ENCODE results near the gene KLHL8. TPM values are rescaled to one million over a fixed set of nuclear protein-coding genes. Genes with fewer than 3 reads are reported as not detected.
A peak's percentile ranks its signal among the peaks of the same experiment; 100 is the strongest.

The KLHL8 gene
- total RNA-seq (2014; rRNA removed; shearing (Covaris generic); ENCODE audit: low replicate concordance): 8.7 and 9.4 TPM in 2 replicates

DNA sequence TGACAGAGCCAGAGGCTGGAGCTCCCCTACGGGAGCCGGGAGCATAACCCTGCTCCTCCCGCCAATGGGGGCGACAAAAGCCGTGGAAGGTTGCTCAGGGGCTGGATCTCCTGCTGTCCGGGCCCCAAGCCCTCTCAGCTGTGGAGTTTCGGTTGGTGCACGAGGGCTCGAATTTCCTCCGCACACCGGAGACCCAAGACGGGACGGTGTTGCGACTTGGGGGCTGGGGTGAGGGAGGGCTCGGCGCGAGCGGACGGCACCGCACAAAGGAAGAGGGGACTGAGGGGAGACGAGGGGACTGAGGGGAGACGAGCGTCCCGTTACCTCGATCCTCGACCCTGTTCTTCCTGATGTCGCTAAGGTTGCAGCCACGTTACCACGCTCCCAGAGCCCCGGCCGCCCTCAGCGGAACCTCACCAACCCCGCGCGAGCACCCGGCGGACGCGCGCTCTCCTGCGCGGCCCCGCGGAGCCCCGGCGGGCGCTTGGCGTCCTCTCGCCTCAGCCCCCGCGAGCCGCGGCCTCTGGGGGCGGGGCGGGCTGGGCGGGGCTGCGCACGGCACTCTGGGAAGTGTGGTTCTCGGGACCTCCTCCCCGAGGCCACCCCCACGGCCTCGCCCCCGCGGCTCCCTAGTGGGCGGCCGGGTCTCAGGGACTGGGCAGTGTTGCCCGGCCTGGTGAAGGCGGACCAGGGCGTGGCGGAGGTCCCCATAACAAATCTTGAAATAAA, at the start of gene KLHL8:
KLHL8 (minus strand) TSS at position 525 of the 729 bp plus-strand sequence. CDS start 25,079 bp downstream, outside the sequence.
- in situ Hi-C loops (cut with HindIII; ENCODE audit: low pct_unique_long_range_greater_than_20kb, low sequenced_read_pairs): no loop called here
- DNase-seq (ENCODE audit: low read depth): peak; percentile 78

DNA sequence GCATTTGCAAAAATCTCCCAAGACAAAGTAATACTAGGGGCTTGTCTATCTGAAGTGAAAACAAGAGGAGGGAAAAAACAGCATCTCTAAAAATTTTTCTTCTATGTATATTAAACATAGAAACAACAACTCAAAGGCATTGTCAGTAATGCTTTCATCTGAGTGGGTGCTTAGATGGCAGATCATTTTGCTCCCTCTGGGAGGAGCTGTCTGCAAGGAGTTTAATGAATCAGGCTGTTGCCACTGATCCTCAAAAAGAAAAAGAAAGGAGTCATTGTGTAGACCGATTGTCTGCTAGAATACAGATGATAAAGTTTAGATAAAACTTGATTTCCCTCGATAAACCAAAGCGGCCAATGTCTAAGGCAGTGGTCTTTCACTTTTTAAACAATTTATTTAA, 49.7 kb upstream of the KLHL8 start:
- peak; percentile 14 for DNase-seq (ENCODE audit: low read depth)
- in situ Hi-C loops (cut with HindIII; ENCODE audit: low pct_unique_long_range_greater_than_20kb, low sequenced_read_pairs): no loop called here

DNA sequence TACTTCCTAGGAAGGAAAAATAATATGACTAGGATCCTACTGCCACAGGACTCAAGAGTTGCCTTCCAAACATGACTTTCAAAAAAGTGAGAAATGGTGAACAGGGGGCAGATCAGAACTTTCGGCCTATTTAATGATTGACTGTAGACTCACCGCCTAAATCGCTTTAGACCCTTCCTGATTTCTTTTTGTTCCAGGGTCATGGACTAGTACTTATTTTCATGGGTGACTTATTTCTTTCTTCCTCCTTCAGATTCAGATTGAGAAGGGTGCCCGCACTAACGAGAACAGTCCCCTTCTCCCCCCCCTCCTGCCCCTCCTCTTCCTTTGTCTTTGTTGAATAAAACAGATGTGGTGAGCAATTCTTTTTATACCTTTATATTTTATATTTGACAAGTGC, 48.0 kb upstream of the KLHL8 start:
- in situ Hi-C loops (cut with HindIII; ENCODE audit: low pct_unique_long_range_greater_than_20kb, low sequenced_read_pairs): no loop called here

DNA sequence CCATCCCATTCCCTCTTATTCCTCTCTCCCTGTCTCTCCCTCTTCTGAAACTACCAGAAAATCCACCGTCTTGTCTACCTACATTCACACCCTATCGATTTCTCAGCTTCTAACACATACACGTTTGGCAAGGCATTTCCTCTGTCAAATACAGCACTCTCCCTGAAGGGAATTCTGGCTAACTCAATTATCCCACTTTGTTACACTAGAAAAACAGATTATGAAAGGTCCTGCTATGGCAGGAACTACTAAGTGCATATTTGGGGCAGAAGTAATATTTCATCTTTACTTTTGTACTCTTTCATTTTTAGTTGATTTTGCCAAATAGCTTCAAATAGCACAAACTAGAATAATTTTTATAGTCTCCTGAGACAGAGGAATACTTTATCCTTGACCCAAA, 46.6 kb upstream of the KLHL8 start:
- DNase-seq (ENCODE audit: low read depth): no peak
- in situ Hi-C loops (cut with HindIII; ENCODE audit: low pct_unique_long_range_greater_than_20kb, low sequenced_read_pairs): no loop called here

More for the DNA sequence above, 48.0 kb upstream of the KLHL8 start:
- DNase-seq (ENCODE audit: low read depth): peak; percentile 41

DNA sequence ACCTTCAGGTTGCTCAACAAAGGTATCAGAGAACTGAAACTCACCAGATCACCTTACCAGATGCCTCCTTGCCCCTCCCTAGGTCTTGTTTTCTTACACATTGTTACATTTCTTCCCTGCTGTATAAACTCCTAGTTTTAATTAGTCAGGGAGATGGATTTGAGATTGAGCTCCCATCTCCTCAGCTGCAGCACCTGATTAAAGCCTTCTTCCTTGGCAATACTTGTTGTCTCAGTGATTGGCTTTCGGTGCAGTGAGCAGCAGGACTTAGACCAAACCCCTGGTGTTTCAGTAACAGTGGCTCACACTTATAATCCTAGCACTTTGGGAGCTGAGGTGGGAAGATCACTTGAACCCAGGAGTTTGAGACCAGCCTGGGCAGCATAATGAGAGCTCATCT, 42.5 kb upstream of the KLHL8 start:
- in situ Hi-C loops (cut with HindIII; ENCODE audit: low pct_unique_long_range_greater_than_20kb, low sequenced_read_pairs): no loop called here
- no peak for DNase-seq (ENCODE audit: low read depth)

DNA sequence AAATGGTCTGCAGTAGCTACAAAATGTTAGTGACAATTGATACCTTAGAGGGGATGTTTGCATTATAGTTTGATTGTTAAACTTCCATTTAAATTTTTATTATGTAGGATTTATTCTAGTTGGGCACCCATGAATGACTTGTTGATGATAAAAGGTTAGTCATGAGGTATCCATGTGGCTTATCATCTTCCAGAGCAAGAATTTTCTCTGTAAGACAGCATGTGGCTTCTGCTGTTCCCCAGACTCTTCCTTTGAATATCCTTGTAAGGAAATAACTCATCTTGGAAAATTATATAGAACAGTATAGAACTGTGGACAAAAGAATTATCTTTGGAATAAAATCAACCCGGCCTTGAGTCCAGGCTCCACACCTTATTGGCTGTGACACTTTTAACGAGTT, 40.1 kb upstream of the KLHL8 start:
- no peak for DNase-seq (ENCODE audit: low read depth)
- in situ Hi-C loops (cut with HindIII; ENCODE audit: low pct_unique_long_range_greater_than_20kb, low sequenced_read_pairs): no loop called here

DNA sequence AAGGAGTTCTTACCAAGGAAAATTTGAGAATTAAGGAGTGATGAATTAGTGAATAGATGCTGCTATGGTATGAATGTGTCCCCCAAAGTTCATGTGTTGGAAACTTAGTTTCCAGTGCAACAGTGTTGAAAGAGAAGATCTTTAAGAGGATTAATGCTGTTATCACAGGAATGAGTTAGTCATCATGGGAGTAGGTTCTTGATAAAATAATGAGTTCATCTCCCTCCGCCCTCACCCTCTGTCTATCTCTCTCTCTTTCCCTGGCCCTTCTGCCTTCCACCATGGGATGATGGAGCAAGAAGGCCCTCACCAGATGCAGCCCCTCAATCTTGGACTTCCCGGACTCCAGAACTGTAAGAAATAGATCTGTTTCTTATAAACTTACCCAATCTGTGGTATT, 38.3 kb upstream of the KLHL8 start:
- no peak for DNase-seq (ENCODE audit: low read depth)
- in situ Hi-C loops (cut with HindIII; ENCODE audit: low pct_unique_long_range_greater_than_20kb, low sequenced_read_pairs): no loop called here

DNA sequence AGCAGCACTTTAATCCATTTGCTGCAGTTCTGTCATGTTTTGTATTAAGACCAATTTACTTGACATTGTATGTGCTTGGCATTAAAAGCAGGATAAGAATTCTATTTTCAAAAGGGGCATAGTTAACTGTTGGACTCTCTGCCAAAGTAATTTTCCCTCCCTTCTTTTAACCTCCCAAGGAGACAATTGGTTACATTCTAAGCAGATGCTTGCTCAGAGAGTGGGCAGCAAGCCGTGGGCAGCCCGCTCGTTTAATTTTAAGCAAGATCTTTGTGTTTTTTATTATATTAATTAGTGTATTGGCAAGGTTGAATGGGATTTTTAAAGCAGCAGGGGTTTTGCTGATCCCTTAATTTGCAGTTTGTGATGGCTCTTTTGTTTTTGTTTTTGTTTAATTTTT, 37.1 kb upstream of the KLHL8 start:
- DNase-seq (ENCODE audit: low read depth): no peak
- in situ Hi-C loops (cut with HindIII; ENCODE audit: low pct_unique_long_range_greater_than_20kb, low sequenced_read_pairs): no loop called here

DNA sequence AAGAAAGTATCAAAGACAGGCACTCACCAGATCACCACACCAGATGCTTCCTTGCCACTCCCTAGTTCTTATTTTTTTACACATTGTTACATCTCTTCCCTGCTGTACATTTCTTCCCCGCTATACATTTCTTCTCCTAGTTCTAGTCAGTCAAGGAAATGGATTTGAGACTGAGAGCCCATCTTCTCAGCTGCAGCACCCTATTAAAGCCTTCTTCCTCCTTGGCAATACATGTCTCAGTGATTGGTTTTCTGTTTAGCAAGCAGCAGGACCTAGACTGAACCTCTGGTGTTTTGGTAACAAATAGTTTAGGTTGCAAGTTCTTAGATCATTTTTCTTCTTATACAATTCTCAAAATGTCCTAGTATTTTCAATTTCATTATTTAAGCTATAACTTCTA, 35.3 kb upstream of the KLHL8 start:
- in situ Hi-C loops (cut with HindIII; ENCODE audit: low pct_unique_long_range_greater_than_20kb, low sequenced_read_pairs): no loop called here
- no peak for DNase-seq (ENCODE audit: low read depth)

DNA sequence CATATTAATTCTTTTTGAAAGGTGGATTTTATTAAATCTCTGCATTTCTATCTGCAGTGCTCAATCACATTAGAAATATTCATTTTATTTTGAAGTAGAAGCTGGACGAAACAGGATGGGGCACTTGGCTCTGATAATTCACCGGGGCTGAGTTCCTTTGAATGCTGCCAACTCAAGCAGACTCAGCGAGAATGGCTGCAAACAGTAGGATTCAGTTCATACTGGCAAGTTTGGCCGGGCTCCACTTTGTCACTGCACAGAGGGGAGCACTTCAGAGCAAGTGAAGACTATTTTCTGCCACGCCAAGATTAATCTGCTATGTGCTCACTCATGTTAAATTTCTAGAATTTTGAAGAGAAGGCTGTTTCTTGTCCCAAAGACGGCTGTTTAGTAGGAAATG, 30.7 kb upstream of the KLHL8 start:
- DNase-seq (ENCODE audit: low read depth): no peak
- in situ Hi-C loops (cut with HindIII; ENCODE audit: low pct_unique_long_range_greater_than_20kb, low sequenced_read_pairs): no loop called here

DNA sequence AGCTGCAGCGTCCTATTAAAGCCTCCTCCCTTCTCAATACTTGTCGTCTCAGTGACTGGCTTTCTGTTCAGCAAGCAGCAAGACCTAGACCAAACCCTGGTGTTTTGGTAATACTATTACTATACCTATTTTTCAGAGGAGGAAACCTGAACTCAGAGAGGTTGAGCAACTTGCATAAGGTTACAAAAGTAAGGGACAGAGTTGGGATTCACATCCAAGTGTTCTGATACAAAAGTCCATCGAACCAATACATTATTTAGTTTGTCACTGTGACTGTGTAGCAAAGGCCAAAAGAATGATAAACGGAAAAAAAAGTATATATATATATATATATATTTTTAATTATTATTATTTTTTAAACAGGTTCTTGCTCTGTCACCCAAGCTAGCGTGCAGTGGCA, 29.9 kb upstream of the KLHL8 start:
- in situ Hi-C loops (cut with HindIII; ENCODE audit: low pct_unique_long_range_greater_than_20kb, low sequenced_read_pairs): no loop called here
- no peak for DNase-seq (ENCODE audit: low read depth)

DNA sequence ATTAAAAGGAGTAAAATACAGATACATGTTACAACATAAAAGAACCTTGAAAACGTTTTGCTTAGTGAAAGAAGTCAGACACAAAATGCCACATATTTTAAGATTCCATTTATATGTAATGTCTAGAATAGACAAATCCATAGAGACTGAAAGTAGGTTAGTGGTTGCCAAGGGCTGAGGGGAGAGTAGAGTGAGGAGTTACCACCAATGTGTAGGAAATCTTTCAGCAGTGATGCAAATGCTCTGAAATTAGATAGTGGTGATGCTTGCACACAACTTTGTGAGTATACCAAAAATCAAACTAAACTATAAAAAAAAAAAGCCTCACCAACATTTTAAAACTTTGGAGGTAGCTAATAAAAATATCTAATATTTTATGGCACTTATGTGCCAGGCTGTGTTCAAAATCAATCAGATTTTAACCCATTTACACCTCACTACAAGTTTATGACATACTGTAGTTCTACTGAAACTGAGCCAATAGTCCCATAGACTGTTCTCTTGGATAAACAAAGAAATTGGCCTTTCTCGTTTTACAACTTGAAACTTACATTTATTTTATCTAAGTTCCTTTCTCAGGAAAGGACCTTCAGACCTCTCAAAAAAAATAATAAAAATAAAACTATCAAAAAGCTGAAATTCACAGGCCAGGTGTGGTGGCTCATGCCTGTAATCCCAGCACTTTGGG, 29.1 kb upstream of the KLHL8 start:
- in situ Hi-C loops (cut with HindIII; ENCODE audit: low pct_unique_long_range_greater_than_20kb, low sequenced_read_pairs): no loop called here
- no peak for DNase-seq (ENCODE audit: low read depth)

DNA sequence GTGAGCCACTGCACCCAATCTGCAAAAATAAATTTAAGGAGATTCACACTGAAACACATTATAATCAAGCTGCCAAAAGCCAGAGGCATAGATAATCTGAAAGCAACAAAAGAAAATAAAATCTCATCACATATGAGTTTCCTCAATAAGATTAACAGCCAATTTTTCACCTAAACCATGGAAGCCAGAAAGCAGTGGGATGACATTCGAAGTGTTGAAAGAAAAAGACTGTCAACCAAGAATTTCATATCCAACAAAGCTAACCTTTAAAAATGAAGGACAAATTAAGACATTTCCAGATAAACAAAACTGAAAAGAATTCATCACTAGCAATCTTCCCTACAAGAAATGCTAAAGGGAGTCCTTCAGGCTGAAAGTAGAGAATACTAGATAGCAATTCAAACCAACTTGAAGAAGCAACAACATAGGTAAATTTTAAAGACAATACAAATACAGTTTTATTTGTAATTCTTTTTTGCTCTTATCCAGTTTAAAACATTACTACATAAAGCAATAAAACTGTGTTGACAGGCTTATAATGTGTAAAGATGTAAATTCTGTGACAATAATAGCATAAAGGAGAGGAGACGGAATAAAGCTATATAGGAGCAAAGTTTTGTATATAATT, 23.1 kb upstream of the KLHL8 start:
- DNase-seq (ENCODE audit: low read depth): peak; percentile 6
- in situ Hi-C loops (cut with HindIII; ENCODE audit: low pct_unique_long_range_greater_than_20kb, low sequenced_read_pairs): no loop called here

DNA sequence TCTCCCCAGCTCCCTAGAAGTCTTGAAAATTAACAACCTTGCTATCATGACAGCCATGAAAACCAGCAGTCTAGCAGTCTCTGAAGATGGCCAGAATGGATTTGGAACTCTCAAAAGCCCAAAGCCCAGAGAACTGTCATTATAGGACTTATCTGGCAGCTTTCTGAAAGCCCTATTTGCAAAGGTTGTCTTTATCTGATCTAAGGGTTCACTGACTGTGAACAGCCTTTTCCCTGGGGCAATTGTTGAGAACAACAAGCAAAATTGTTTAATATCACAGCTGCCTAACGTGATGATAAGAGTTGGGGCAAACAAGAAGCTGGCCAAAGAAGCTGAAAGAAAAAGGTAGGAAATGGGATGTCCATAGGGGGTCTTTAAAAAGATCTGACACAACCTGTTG, 20.9 kb upstream of the KLHL8 start:
- DNase-seq (ENCODE audit: low read depth): no peak
- in situ Hi-C loops (cut with HindIII; ENCODE audit: low pct_unique_long_range_greater_than_20kb, low sequenced_read_pairs): no loop called here

DNA sequence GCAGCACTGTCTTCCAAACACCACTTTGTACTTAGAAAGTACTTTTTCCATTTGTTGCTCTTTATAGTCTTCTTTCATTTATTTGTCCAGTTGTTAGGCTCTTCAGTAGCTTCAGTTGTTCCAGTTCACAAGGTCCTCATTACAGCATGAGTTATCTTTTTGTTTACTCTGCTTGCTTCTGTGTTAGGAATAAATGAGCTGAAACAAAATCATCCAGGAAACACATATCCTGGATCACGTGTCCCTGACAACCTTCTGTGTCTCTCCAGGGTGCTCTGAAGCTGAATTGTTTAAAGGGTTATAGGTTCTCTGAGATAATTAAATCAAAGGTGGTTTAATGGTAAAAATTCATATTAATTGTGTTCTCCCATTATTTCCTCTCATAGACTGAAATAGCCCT, 19.9 kb upstream of the KLHL8 start:
- in situ Hi-C loops (cut with HindIII; ENCODE audit: low pct_unique_long_range_greater_than_20kb, low sequenced_read_pairs): no loop called here
- DNase-seq (ENCODE audit: low read depth): peak; percentile 58

DNA sequence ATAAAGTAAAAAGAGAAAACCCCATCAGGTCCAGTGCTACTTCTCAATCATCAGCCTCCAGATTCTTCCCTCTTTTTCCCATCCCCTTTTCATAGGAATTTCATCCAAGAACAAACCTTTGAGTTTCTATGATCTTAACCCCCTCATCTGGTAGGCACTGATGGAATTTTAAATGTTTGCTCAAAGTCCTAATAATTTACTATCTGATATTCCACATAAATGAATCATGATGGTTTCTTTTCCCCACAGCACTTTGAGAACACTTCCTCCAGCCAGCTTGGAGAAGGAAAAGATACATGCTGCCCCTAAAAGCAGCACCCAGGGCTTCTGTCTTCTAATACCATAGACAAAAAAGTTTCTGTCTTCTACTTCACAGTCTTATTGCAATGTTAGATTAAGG, 19.4 kb upstream of the KLHL8 start:
- DNase-seq (ENCODE audit: low read depth): no peak
- in situ Hi-C loops (cut with HindIII; ENCODE audit: low pct_unique_long_range_greater_than_20kb, low sequenced_read_pairs): no loop called here

DNA sequence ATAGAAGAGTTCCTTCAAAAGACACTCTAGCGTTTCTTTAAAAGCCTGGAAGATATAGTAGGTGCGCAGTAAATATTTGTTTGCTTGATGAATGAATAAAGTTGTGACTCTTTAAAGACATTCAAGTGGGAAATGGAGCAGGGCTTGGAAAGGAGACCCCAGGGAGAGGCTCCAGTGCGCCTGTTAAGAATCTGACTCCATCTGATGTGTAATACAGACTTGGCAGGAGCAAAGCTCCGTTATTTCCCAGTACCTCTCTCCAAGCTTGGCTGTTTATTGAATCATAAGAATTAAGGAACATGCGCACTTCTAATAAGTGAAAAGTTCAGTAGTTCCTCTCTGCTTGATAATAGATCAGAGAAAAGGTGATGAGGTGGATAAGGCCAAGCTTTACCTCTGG, 18.8 kb upstream of the KLHL8 start:
- no peak for DNase-seq (ENCODE audit: low read depth)
- in situ Hi-C loops (cut with HindIII; ENCODE audit: low pct_unique_long_range_greater_than_20kb, low sequenced_read_pairs): no loop called here

DNA sequence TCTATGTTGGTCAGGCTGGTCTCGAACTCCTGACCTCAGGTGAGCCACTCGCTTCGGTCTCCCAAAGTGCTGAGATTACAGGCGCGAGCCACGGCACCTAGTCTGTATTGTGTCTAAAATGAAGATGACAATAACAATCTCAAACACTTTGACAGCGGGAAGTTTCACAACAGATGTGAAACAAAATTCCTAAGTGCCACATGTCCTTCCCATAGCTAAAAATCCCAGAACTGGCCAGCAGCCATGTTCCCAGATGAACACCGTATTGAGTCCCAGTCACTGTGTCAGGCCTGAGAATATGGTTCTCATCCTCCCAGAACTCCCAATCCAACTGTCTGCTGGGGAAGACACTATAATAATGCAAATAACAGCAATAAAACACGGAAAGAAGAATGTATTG, 16.4 kb upstream of the KLHL8 start:
- no peak for DNase-seq (ENCODE audit: low read depth)
- in situ Hi-C loops (cut with HindIII; ENCODE audit: low pct_unique_long_range_greater_than_20kb, low sequenced_read_pairs): no loop called here

DNA sequence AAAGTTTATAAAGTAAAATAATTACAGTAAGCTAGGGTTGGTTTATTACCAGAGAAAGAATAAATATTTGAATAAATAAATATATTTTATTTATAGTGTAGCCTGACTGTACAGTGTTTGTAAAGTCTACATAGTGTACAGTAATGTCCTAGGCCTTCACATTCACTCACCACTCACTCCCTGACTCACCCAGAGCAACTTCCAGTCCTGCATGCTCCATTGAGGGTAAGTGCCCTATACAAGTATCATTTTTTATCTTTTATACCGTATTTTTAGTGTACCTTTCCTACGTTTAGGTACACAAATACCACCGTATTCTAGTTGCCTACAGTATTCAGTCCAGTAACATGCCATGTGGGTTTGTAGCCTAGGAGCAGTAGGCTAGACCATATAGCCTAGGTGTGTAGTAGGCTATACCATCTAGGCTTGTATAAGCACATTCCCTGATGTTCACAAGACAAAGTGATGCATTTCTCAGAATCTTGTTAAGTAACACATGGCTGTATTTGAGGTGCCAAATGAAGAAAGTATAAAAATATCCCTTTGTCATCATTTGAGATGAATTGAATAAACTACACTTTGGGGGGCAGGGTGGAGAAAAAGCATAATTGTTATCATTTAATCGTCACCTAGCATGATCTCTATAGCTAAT, 14.7 kb upstream of the KLHL8 start:
- no peak for DNase-seq (ENCODE audit: low read depth)

More for the DNA sequence above, 14.7 kb upstream of the KLHL8 start:
- in situ Hi-C loops (cut with HindIII; ENCODE audit: low pct_unique_long_range_greater_than_20kb, low sequenced_read_pairs): no loop called here
